Posterior cingulate gyrus (tissue), 11 donors: Measurements from ENCODE around the gene DENND4A.
"Not testable (repeated sequence)": the region's sequence is repeated elsewhere in the genome, so short reads cannot be mapped to it uniquely, and the experiment has no call there.

Experiments used
- DNase-seq, 10 donors: peaks; one replicate each; pipeline versions ENCODE4 v3.0.0 to v3.0.0-alpha.2; 2020 to 2021; ENCODE audit warnings: mixed read lengths in 3 of 10
- intact Hi-C: fragments of 100-400 bp; cut with DNase I; formaldehyde crosslinking; loops from one replicate; pipeline ENCODE4 v1.15.1; 2023

Gene DENND4A

DNA sequence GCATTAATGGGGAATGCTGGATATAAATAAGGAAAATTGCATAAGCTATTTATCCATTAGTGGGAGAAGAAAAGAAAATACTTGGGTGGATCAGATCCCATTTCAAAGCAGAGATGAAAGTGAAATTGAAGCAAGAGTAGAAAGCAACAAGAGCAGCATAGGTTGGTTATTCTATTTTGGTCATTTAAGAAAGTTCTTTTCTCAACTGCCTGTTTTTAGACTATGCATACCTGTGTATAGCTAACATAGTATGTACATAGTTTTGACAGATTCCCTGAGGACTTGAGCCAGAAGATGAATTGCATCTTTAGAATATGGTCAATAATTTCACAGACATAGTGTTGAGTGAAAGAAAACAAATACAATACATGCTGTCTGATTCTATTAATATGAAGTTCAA, 29.0 kb upstream of the DENND4A start:
- intact Hi-C loops = no loop called here
- no peak for DNase-seq

DNA sequence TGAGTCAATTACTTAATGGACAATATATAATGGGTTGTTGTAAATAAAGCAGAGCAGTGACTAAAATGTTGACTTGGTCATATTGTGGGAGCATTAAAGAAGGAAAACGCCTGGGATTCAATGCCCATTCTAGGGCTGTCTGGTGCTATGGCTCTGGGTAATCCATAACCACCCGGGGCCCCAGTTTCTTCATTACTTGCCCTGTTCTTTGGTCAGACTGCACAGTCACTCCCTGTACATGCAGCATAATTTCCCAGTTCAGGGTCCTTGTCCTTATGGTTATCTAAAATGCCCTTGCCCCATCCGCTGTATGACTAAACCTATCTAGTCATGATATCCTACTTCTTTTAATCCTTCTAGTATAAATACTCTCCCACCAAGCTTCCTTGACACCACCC, 27.5 kb upstream of the DENND4A start:
- no peak for DNase-seq
- intact Hi-C loops = no loop called here

- intact Hi-C loops = no loop called here
- DNase-seq = no peak
These were observed 27.0 kb upstream of the DENND4A start for GRCh38 chr15:65818927-65819562.

GRCh38 chr15:65816441-65816840, 24.3 kb upstream of the DENND4A start:
- DNase-seq = no peak
- intact Hi-C loops = no loop called here

- DNase-seq = not testable (repeated sequence)
These were observed 23.9 kb upstream of the DENND4A start for GRCh38 chr15:65816008-65816407.

GRCh38 chr15:65814271-65814670, 22.2 kb upstream of the DENND4A start:
- DNase-seq, intact Hi-C loops: not testable (repeated sequence)

More at GRCh38 chr15:65816008-65816407, 23.9 kb upstream of the DENND4A start:
- intact Hi-C loops = not testable (repeated sequence)

DNA sequence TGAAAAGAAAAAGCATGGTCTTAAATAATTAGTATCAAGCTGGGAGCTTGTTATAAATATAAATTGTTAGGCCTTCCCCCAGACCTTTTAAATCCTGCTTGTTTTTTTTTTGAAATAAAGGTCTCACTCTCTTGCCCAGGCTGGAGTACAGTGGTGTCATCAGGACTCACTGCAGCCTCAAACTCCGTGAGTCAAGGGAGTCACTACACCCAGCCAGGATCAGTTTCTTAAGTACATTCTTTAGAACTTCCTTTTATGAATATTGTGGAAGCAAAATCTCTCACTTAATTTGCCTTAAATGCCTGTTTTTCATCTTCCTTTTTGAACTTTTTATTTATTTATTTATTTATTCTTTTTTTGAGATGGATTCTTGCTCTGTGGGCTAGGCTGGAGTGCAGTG, 20.8 kb upstream of the DENND4A start:
- intact Hi-C loops = no loop called here

DNA sequence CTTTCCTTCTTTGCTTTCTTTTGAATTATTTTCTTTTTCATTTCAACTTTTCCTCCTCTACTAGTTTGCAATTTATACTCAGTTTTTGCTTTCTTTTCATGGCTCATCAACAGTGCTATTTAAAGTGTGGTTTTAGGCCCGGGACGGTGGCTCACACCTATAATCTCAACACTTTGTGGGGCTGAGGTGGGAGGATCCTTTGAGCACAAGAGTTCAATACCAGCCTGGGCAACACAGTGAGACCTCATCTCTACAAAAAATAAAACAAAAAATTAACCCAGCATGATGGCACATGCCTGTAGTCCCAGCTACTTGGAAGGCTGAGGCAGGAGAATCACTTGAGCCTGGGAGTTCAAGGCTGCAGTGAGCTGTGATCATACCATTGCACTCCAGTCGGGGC, 20.4 kb upstream of the DENND4A start:
- no peak for DNase-seq
- intact Hi-C loops = no loop called here

More for the DNA sequence above, 20.8 kb upstream of the DENND4A start:
- no peak for DNase-seq

GRCh38 chr15:65811835-65812234, 19.7 kb upstream of the DENND4A start:
- intact Hi-C loops = no loop called here
- DNase-seq = no peak

DNA sequence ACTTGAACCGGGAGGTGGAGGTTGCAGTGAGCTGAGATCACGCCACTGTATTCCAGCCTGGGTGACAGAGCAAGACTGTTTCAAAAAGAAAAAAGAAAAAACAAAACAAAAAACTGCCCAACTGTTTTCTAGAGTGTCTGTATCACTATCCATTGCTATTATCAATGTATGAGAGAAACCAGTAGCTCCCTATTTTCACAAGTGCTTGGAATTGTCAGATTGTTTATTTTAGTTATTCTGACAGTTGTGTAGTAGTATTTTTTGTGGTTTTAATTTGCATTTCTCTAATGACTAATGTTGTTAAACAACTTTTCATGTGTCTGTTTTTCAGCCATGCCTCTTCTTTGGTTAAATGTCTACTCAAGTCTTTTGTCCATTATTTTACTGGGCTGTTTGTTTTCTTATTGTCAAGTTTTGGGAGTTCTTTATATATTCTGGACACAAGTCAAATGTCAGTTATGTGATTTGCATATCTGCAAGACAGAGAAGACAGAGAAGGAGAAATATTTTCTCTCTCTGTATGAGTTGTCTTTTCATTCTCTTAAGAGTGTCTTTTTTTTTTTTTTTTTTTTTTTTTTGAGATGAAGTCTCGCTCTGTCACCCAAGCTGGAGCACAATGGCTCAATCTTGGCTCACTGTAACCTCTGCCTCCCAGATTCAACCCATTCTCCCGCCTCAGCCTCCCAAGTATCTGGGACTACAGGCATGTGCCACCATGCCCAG, 19.1 kb upstream of the DENND4A start:
- intact Hi-C loops, DNase-seq: not testable (repeated sequence)

DNA sequence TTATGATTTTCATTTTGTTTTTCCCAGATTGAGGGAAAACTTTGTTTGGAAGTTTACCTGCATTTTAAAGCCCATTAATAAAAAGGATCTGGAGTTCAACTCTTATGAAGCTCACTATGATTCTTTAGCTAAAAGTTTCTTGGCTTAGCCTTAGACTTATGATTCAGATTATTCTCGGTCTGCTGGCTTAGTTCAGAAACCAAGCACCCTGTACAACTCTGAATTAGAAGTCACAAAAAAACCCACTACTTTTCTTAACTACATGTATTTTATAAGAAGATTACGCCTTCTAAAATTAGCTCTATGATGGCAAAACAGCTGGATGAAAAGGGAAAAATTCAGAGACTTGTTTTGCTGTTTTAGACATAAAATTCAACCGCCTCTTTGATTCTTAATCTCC, 14.3 kb upstream of the DENND4A start:
- no peak for DNase-seq

DNA sequence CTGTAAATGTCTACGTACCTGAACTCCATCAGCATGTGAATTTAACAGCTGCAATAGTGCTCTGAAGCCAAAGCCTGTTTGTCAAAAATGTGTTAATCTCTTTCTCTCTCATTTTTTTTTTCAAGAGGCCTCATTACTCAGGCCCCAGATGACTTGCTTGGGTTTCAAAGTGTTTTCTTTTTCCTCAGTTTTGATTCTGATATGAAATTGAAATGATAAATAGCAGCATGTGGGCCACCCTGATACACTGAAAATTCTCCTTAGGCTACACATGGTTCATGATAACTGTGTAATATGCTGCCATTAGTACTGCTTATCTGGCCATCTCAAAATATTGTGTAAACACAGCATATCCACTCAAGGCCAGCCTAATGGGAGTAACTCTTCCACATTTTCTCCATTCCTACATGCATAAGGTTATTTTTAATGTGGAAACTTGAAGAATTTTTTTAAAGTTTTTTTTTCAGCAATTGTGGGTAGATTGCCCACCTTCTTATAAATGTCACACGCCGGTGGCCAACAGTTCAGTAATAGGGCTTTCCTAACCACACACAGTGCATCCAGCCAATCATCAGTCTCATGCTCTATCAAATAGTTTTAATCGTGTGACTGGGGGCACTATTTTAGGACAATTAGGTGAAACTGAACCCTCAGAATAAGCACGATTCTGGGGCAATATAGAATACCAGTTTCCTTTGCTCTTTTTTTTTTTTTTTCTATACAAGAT, 13.1 kb upstream of the DENND4A start:
- DNase-seq = no peak
- intact Hi-C loops = no loop called here

More for the DNA sequence above, 14.3 kb upstream of the DENND4A start:
- intact Hi-C loops = no loop called here

GRCh38 chr15:65804252-65804931, 12.3 kb upstream of the DENND4A start:
- intact Hi-C loops = no loop called here
- no peak for DNase-seq

DNA sequence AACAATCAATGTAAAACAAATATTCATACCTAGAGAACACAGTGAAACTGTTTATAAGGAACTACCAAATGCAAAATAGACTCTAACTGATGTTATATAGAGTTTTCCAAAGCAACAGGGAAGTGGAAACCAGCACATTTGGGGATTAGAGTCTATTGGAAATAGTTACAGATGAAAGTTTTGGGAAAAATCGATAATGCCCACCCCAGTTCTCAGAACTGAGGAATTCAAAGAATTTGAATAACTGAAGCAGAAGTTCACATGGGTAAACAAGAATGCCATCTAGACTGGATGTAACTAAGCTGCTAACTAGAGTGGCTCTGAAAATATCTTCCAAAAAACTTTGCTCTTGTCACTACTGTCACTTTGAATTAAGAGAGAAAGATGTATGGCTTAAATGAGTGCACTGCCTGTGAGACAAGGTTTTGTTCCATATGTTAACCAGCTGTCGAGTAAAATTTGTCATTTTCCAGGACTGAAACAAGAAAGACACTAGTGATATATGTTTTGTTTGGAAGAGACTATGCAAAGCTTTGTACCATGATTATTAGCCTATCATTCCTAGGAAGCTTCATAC, 9.2 kb upstream of the DENND4A start:
- intact Hi-C loops = no loop called here
- no peak for DNase-seq

- intact Hi-C loops = loop anchor here (10.0 kb wide), 1 partner anchor 612 kb away; the partner anchor contains the start of gene CLPX
- no peak for DNase-seq
These were observed 4.6 kb upstream of the DENND4A start for GRCh38 chr15:65796610-65797078.

DNA sequence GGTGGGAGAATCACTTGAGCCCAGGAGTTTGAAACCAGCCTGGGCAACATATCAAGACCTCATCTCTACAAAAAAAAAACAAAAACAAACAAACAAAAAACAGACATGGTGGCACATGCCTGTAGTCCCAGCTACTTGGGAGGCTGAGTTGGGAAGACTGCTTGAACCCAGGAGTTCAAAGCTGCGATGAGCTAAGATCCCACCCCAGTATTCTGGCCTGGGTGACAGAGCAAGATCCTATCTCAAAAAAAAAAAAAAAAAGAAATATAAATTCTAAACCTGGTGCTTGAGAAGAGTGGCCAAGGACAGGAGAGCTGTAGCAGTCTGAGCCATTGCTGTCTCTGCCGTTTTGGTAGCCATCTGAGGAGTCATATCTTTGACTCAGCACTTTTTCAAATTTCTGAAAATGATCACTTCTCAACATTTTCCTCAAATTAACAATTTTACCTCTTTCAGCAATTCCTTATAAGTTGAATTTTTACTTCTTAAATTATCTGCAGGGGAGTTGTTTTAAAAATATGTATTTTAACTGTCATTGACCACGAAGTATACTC, 3.6 kb upstream of the DENND4A start:
- DNase-seq = no peak
- intact Hi-C loops = loop anchor here (10.0 kb wide), 1 partner anchor 611 kb away; the partner anchor contains the start of gene CLPX

- intact Hi-C loops = loop anchor here (2.0 to 10.0 kb wide), 3 partner anchors 74 to 609 kb away; partner anchors contain the start of genes CLPX, INTS14 and RAB11A
- DNase-seq = no peak
These were observed 1.7 kb upstream of the DENND4A start for GRCh38 chr15:65793818-65794104.

GRCh38 chr15:65792988-65793817, 1.1 kb upstream of the DENND4A start:
- DNase-seq = no peak
- intact Hi-C loops = loop anchor here (2.0 to 10.0 kb wide), 3 partner anchors 74 to 608 kb away; partner anchors contain the start of genes CLPX, INTS14 and RAB11A
